ENCODE results near the gene GPR84. TPM values are rescaled to one million over a fixed set of nuclear protein-coding genes. Genes with fewer than 3 reads are reported as not detected.

The GPR84 gene
- total and polyA plus RNA-seq, 2 donors (not counting 3 experiments of a cell fraction or from before 2014, with no cell fraction given): not detected

- dilution Hi-C loops (cut with MboI; ENCODE audit: extremely low pct_ligation_motif_present, low sequenced_read_pairs): no loop called here
- DNase-seq (ENCODE audit: low read depth, low spot score): no peak
Observed at GRCh38 chr12:54337854-54338650, 26.2 kb downstream of the GPR84 start.

More at GRCh38 chr12:54337854-54338650, 26.2 kb downstream of the GPR84 start:
- H2AFZ ChIP-seq (ENCODE audit: low read depth, low read length): no peak overlapping the region
- H3K27ac ChIP-seq (ENCODE audit: insufficient read depth, low read depth, low read length): no peak overlapping the region
- TF ChIP-seq JUN (IDR thresholded peaks at IDR 0.05; ENCODE audit: borderline replicate concordance, insufficient read depth, insufficient read length, low read depth) (no peak), FOS (IDR thresholded peaks at IDR 0.05; ENCODE audit: borderline replicate concordance, insufficient read depth, low read length) (no peak), GATA2 (IDR thresholded peaks at IDR 0.05; ENCODE audit: insufficient read depth, insufficient read length, low read depth, low read length) (no peak), MAX (IDR thresholded peaks at IDR 0.05; ENCODE audit: insufficient read depth, insufficient read length) (no peak), EZH2 (IDR thresholded peaks at IDR 0.05; ENCODE audit: borderline replicate concordance, low read depth, low read length, severe bottlenecking) (no peak), POLR2A (IDR thresholded peaks at IDR 0.05; ENCODE audit: low read depth, low read length) (no peak), MYC (IDR thresholded peaks at IDR 0.05; ENCODE audit: low read depth, low read length) (no peak), CTCF (IDR thresholded peaks at IDR 0.05; ENCODE audit: extremely low read depth in 1 of 2, insufficient read depth in 1 of 2, low read depth in 1 of 2, low read length in 2 of 2) (no peak), POLR2AphosphoS5 (IDR thresholded peaks at IDR 0.05; ENCODE audit: insufficient read depth, low read depth, low read length) (no peak)
- CTCF ChIA-PET: interaction anchor here (0.5 to 5.4 kb wide), 13 partner anchors 9 to 118 kb away, joined by 3 to 61 read pairs (median 4); partner anchors contain the start of gene COPZ1
- no peak overlapping the region for H3K4me3 ChIP-seq (replicated peaks in 1 of 3; ENCODE audit: insufficient read depth in 1 of 3, low read depth in 1 of 3, low read length in 3 of 3)
- H3K9me1 ChIP-seq (replicated peaks; ENCODE audit: control insufficient read depth, extremely low read depth, insufficient read depth, low read length): no peaks in the 10 kb centered on the region
- TSS peak; percentile 11 for BruUV-seq (replicated peaks)
- no peak for FAIRE-seq
- peaks cover 10 to 13% of the 10 kb centered on the region in 2 experiments for H3K36me3 ChIP-seq (ENCODE audit: control insufficient read depth in 2 of 2, extremely low read depth in 1 of 2, insufficient read depth in 2 of 2, low read length in 2 of 2)
- no peak overlapping the region for H3K9ac ChIP-seq (replicated peaks; ENCODE audit: extremely low read depth, insufficient read depth, low read length)
- H3K79me2 ChIP-seq (ENCODE audit: control insufficient read depth, insufficient read depth, low read length): peaks cover 9% of the 10 kb centered on the region
- H3K4me1 ChIP-seq (ENCODE audit: control insufficient read depth, extremely low read depth, insufficient read depth, low read length): no peaks in the 10 kb centered on the region
- H3K27me3 ChIP-seq (ENCODE audit: control insufficient read depth in 2 of 2, insufficient read depth in 2 of 2, low read length in 2 of 2): no peaks in the 10 kb centered on the region
- no peak overlapping the region for H3K4me2 ChIP-seq (ENCODE audit: insufficient read depth, low read length)
- intact Hi-C loops (cut with micrococcal nuclease): loop anchor here (1.0 kb wide), 1 partner anchor 41 kb away; no protein-coding TSS in a partner anchor
- no peaks in the 10 kb centered on the region for H4K20me1 ChIP-seq (replicated peaks; ENCODE audit: control insufficient read depth, extremely low read depth, insufficient read depth, low read length)
- POLR2A ChIA-PET: interaction anchor here (1.3 kb wide), 1 partner anchor 57 kb away, joined by 4 read pairs; the partner anchor contains the start of genes CBX5 and HNRNPA1
- H3K9me3 ChIP-seq (replicated peaks; ENCODE audit: control insufficient read depth, insufficient read depth, low read length): no peaks in the 10 kb centered on the region

All from endothelial cell of umbilical vein (primary cell).